ENCODE results near the gene ARRB2. TPM values are rescaled to one million over a fixed set of nuclear protein-coding genes. Genes with fewer than 3 reads are reported as not detected.

Gene ARRB2
- total and polyA plus RNA-seq, 2 donors (not counting 3 experiments of a cell fraction or from before 2014, with no cell fraction given) = 18.6 to 21.3 TPM

- Histone ChIP-seq H3K9me3 (replicated peaks; ENCODE audit: control insufficient read depth, insufficient read depth, low read length) (no peaks in the 10 kb centered on the region), H3K4me3 (replicated peaks in 1 of 3; ENCODE audit: insufficient read depth in 1 of 3, low read depth in 1 of 3, low read length in 3 of 3) (no peak overlapping the region), H3K9me1 (replicated peaks; ENCODE audit: control insufficient read depth, extremely low read depth, insufficient read depth, low read length) (no peaks in the 10 kb centered on the region), H3K79me2 (ENCODE audit: control insufficient read depth, insufficient read depth, low read length) (no peaks in the 10 kb centered on the region), H3K9ac (replicated peaks; ENCODE audit: extremely low read depth, insufficient read depth, low read length) (no peak overlapping the region), H4K20me1 (replicated peaks; ENCODE audit: control insufficient read depth, extremely low read depth, insufficient read depth, low read length) (no peaks in the 10 kb centered on the region), H3K27me3 (ENCODE audit: control insufficient read depth in 2 of 2, insufficient read depth in 2 of 2, low read length in 2 of 2) (no peaks in the 10 kb centered on the region), H3K36me3 (ENCODE audit: control insufficient read depth in 2 of 2, extremely low read depth in 1 of 2, insufficient read depth in 2 of 2, low read length in 2 of 2) (peaks cover 13 to 39% of the 10 kb centered on the region in 2 experiments), H3K27ac (ENCODE audit: insufficient read depth, low read depth, low read length) (no peak overlapping the region), H3K4me2 (ENCODE audit: insufficient read depth, low read length) (no peak overlapping the region), H3K4me1 (ENCODE audit: control insufficient read depth, extremely low read depth, insufficient read depth, low read length) (peaks cover 4% of the 10 kb centered on the region), H2AFZ (ENCODE audit: low read depth, low read length) (no peak overlapping the region)
- intact Hi-C loops (cut with micrococcal nuclease) (no loop called here), dilution Hi-C loops (cut with MboI; ENCODE audit: extremely low pct_ligation_motif_present, low sequenced_read_pairs) (no loop called here)
- ChIA-PET CTCF (no interaction called here), POLR2A (no interaction called here)
- BruUV-seq (replicated peaks) = no TSS peak
- TF ChIP-seq MAX (IDR thresholded peaks at IDR 0.05; ENCODE audit: insufficient read depth, insufficient read length) (no peak), EZH2 (IDR thresholded peaks at IDR 0.05; ENCODE audit: borderline replicate concordance, low read depth, low read length, severe bottlenecking) (no peak), FOS (IDR thresholded peaks at IDR 0.05; ENCODE audit: borderline replicate concordance, insufficient read depth, low read length) (no peak), MYC (IDR thresholded peaks at IDR 0.05; ENCODE audit: low read depth, low read length) (no peak), GATA2 (IDR thresholded peaks at IDR 0.05; ENCODE audit: insufficient read depth, insufficient read length, low read depth, low read length) (no peak)
- no peak for FAIRE-seq
- no peak for DNase-seq (ENCODE audit: low read depth, low spot score)
These were observed 37.3 kb upstream of the ARRB2 start for GRCh38 chr17:4673169-4673568.

DNA sequence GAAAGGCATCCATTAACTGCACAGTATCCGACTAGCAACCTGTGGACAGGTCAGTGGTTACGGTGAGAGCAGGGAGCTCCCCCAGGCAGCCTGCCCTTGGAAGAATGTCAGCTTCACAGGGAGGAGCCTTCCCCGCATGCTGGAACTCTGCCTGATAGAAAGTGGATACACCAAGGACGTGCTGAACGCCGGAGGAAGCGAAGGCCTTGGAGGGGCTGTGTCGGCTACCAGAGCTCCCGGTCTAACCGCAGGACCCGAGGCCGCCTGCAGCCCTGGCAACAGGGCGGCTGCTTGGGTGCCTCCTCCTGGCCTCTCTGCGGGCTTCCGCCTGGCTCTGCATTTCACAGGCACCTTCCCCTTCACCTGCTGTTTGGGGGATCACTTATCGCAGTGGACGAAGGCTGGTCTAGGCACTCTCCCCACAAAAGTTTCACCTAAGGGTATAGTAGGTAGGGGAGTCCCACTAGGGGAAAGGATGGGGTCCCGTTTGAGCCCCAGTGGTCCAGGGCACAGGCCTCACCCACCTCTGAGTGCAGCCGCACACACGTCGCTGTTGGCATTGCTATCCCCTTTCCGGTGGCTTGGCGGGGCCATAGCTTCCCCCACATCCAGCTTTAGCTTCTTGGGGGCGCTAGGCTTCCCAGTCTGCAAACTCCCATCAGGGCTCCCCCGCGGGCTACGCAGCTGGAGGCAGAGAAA is 36.3 kb upstream of the ARRB2 start:
- DNase-seq (ENCODE audit: low read depth, low spot score) (no peak), FAIRE-seq (no peak)
- POLR2A ChIA-PET = no interaction called here
- H2AFZ ChIP-seq (ENCODE audit: low read depth, low read length) = no peak overlapping the region
- H3K9me1 ChIP-seq (replicated peaks; ENCODE audit: control insufficient read depth, extremely low read depth, insufficient read depth, low read length) = no peaks in the 10 kb centered on the region
- BruUV-seq (replicated peaks) = no TSS peak
- no peak overlapping the region for H3K4me3 ChIP-seq (replicated peaks in 1 of 3; ENCODE audit: insufficient read depth in 1 of 3, low read depth in 1 of 3, low read length in 3 of 3)
- H3K9ac ChIP-seq (replicated peaks; ENCODE audit: extremely low read depth, insufficient read depth, low read length) = no peak overlapping the region
- H3K4me1 ChIP-seq (ENCODE audit: control insufficient read depth, extremely low read depth, insufficient read depth, low read length) = peaks cover 14% of the 10 kb centered on the region
- intact Hi-C loops (cut with micrococcal nuclease) (no loop called here), dilution Hi-C loops (cut with MboI; ENCODE audit: extremely low pct_ligation_motif_present, low sequenced_read_pairs) (no loop called here)
- H3K27me3 ChIP-seq (ENCODE audit: control insufficient read depth in 2 of 2, insufficient read depth in 2 of 2, low read length in 2 of 2) = no peaks in the 10 kb centered on the region
- no peaks in the 10 kb centered on the region for H4K20me1 ChIP-seq (replicated peaks; ENCODE audit: control insufficient read depth, extremely low read depth, insufficient read depth, low read length)
- H3K4me2 ChIP-seq (ENCODE audit: insufficient read depth, low read length) = no peak overlapping the region
- CTCF ChIA-PET = no interaction called here
- H3K79me2 ChIP-seq (ENCODE audit: control insufficient read depth, insufficient read depth, low read length) = no peaks in the 10 kb centered on the region
- no peak overlapping the region for H3K27ac ChIP-seq (ENCODE audit: insufficient read depth, low read depth, low read length)
- no peak for TF ChIP-seq MAX (IDR thresholded peaks at IDR 0.05; ENCODE audit: insufficient read depth, insufficient read length)
- no peak for TF ChIP-seq GATA2 (IDR thresholded peaks at IDR 0.05; ENCODE audit: insufficient read depth, insufficient read length, low read depth, low read length)
- TF ChIP-seq FOS (IDR thresholded peaks at IDR 0.05; ENCODE audit: borderline replicate concordance, insufficient read depth, low read length) = no peak
- no peak for TF ChIP-seq POLR2AphosphoS5 (IDR thresholded peaks at IDR 0.05; ENCODE audit: insufficient read depth, low read depth, low read length)
- no peak for TF ChIP-seq POLR2A (IDR thresholded peaks at IDR 0.05; ENCODE audit: low read depth, low read length)
- TF ChIP-seq JUN (IDR thresholded peaks at IDR 0.05; ENCODE audit: borderline replicate concordance, insufficient read depth, insufficient read length, low read depth) = no peak
- no peak for TF ChIP-seq MYC (IDR thresholded peaks at IDR 0.05; ENCODE audit: low read depth, low read length)
- TF ChIP-seq EZH2 (IDR thresholded peaks at IDR 0.05; ENCODE audit: borderline replicate concordance, low read depth, low read length, severe bottlenecking) = no peak
- TF ChIP-seq, protein P1, sequence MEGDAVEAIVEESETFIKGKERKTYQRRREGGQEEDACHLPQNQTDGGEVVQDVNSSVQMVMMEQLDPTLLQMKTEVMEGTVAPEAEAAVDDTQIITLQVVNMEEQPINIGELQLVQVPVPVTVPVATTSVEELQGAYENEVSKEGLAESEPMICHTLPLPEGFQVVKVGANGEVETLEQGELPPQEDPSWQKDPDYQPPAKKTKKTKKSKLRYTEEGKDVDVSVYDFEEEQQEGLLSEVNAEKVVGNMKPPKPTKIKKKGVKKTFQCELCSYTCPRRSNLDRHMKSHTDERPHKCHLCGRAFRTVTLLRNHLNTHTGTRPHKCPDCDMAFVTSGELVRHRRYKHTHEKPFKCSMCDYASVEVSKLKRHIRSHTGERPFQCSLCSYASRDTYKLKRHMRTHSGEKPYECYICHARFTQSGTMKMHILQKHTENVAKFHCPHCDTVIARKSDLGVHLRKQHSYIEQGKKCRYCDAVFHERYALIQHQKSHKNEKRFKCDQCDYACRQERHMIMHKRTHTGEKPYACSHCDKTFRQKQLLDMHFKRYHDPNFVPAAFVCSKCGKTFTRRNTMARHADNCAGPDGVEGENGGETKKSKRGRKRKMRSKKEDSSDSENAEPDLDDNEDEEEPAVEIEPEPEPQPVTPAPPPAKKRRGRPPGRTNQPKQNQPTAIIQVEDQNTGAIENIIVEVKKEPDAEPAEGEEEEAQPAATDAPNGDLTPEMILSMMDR (IDR thresholded peaks at IDR 0.05; ENCODE audit: extremely low read depth in 1 of 2, insufficient read depth in 1 of 2, low read depth in 1 of 2, low read length in 2 of 2) = no peak
- H3K9me3 ChIP-seq (replicated peaks; ENCODE audit: control insufficient read depth, insufficient read depth, low read length) = no peaks in the 10 kb centered on the region
- peaks cover 13 to 40% of the 10 kb centered on the region in 2 experiments for H3K36me3 ChIP-seq (ENCODE audit: control insufficient read depth in 2 of 2, extremely low read depth in 1 of 2, insufficient read depth in 2 of 2, low read length in 2 of 2)

Data from endothelial cell of umbilical vein (primary cell).